ENCODE data around the gene TAF12. TPM values are rescaled to one million over a fixed set of nuclear protein-coding genes. Genes with fewer than 3 reads are reported as not detected.
A peak's percentile ranks its signal among the peaks of the same experiment; 100 is the strongest.

The TAF12 gene
- total and polyA plus RNA-seq, 10 of the 15 experiments (the other 5 are each of a cell fraction or from before 2014, with no cell fraction given): 18.3 to 43.3 (median 28.6) TPM

- TF ChIP-seq ELK1 (IDR thresholded peaks at IDR 0.05; ENCODE audit: low read depth, low read length) (peak; percentile 80), SMAD1 (IDR thresholded peaks at IDR 0.05; ENCODE audit: low read depth, partially characterized antibody) (no peak), MXI1 (IDR thresholded peaks at IDR 0.05; ENCODE audit: low read depth, low read length) (peak; percentile 65; the same call in 1 of the 2 replicates), TBL1XR1 (IDR thresholded peaks at IDR 0.05; ENCODE audit: low read depth, low read length) (no peak), SMARCA5 (IDR thresholded peaks at IDR 0.05) (no peak), ZZZ3 (IDR thresholded peaks at IDR 0.05; ENCODE audit: control insufficient read depth, insufficient read length, low read depth) (no peak), BCL11A (IDR thresholded peaks at IDR 0.05; ENCODE audit: low read depth, low read length) (no peak), YY1 (IDR thresholded peaks at IDR 0.05; ENCODE audit: low read depth, low read length) (peak; percentile 43; the same call in 1 of the 2 replicates), NR2C1 (IDR thresholded peaks at IDR 0.05) (peak; percentile 80), RFX5 (IDR thresholded peaks at IDR 0.05; ENCODE audit: low read depth, low read length) (peak; percentile 26; the same call in 1 of the 2 replicates), CHD4 (IDR thresholded peaks at IDR 0.05) (no peak), BACH1 (IDR thresholded peaks at IDR 0.05; ENCODE audit: borderline replicate concordance) (no peak), ZNF217 (IDR thresholded peaks at IDR 0.05) (no peak), KLF5 (IDR thresholded peaks at IDR 0.05; ENCODE audit: partially characterized antibody) (no peak), E2F8 (IDR thresholded peaks at IDR 0.05; ENCODE audit: low read depth, partially characterized antibody) (no peak), FOS (IDR thresholded peaks at IDR 0.05; ENCODE audit: borderline replicate concordance, extremely low read depth, insufficient read length) (no peak), ETV6 (conservative IDR thresholded peaks at IDR 0.05 in 1 of 2, IDR thresholded peaks at IDR 0.05 in 1 of 2; ENCODE audit: borderline replicate concordance in 1 of 2, low read depth in 1 of 2) (no peak), NFYB (IDR thresholded peaks at IDR 0.05; ENCODE audit: insufficient read depth, low read depth, low read length) (no peak)
Observed at GRCh38 chr1:28648008-28648473, 5.2 kb upstream of the TAF12 start (continued).

All from GM12878 (cell line).